Measurements from ENCODE around the gene OR2V1.
"Not testable (repeated sequence)": the region's sequence is repeated elsewhere in the genome, so short reads cannot be mapped to it uniquely, and the experiment has no call there.

OR2V1 gene

DNA sequence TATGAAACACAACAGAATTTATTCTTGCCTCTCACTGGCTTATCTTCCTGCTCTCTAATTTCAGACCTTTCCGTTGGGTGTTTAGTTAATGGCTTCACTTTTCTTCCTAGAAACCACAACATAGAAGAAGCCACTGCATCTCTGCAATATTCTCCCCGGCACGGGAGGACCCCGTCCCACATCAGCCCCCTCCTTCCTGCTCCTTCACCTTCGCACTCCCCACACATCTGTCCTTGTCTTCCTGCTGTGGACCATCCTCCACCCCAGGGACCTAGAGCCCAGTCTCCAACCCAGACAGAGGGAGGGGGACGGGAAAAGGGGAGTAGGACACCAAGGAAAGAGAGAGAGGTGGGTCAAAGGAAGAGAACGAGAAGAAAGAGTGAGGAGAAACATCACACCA, 1.4 kb downstream of the OR2V1 start:
- intact Hi-C loops (cut with micrococcal nuclease): no loop called here
- H3K4me3 Mint-ChIP-seq: no peak overlapping the region
- peaks cover 40% of the 10 kb centered on the region for H3K27me3 Mint-ChIP-seq
- H3K9me3 Mint-ChIP-seq: peaks cover 6% of the 10 kb centered on the region
- H3K4me1 Mint-ChIP-seq (ENCODE audit: low read depth): no peaks in the 10 kb centered on the region
- H3K27ac Mint-ChIP-seq: no peak overlapping the region
- H3K36me3 Mint-ChIP-seq (ENCODE audit: low read depth): no peaks in the 10 kb centered on the region

- Mint-ChIP-seq H3K27me3 (peaks cover 37% of the 10 kb centered on the region), H3K27ac (no peak overlapping the region), H3K4me1 (ENCODE audit: low read depth) (no peaks in the 10 kb centered on the region), H3K4me3 (no peak overlapping the region), H3K9me3 (peaks cover 9% of the 10 kb centered on the region), H3K36me3 (ENCODE audit: low read depth) (no peaks in the 10 kb centered on the region)
- intact Hi-C loops (cut with micrococcal nuclease): no loop called here
Observed at GRCh38 chr5:181127907-181128626, 2.9 kb downstream of the OR2V1 start.

GRCh38 chr5:181127456-181127855, 3.5 kb downstream of the OR2V1 start:
- Mint-ChIP-seq H3K9me3 (peaks cover 9% of the 10 kb centered on the region), H3K4me3 (no peak overlapping the region), H3K4me1 (ENCODE audit: low read depth) (no peaks in the 10 kb centered on the region), H3K36me3 (ENCODE audit: low read depth) (no peaks in the 10 kb centered on the region), H3K27me3 (peaks cover 37% of the 10 kb centered on the region), H3K27ac (no peak overlapping the region)
- intact Hi-C loops (cut with micrococcal nuclease): no loop called here

DNA sequence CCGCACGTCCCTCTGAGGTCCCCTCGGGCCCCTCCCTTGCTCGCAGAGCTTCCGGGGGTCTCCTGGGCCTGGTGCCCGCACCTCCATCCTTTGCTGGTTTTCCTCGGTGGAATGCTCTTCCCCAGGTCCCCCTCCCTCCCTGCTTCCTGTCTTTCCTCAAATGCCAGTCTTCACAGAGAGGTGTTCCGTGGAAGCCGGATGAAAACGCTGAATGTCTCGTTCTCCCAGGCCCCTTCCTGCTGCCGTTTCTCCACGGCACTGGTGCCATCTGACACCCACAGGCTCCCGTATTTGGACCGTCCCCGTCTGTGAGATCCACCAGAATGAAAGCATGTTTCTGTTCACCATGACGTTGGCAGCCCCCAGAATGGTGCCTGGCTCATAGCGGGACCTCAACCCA, 4.1 kb downstream of the OR2V1 start:
- H3K4me1 Mint-ChIP-seq (ENCODE audit: low read depth): peaks cover 6% of the 10 kb centered on the region
- no peak overlapping the region for H3K4me3 Mint-ChIP-seq
- intact Hi-C loops (cut with micrococcal nuclease): no loop called here
- H3K36me3 Mint-ChIP-seq (ENCODE audit: low read depth): no peaks in the 10 kb centered on the region
- H3K9me3 Mint-ChIP-seq: peaks cover 9% of the 10 kb centered on the region
- no peak overlapping the region for H3K27ac Mint-ChIP-seq
- H3K27me3 Mint-ChIP-seq: peaks cover 43% of the 10 kb centered on the region

DNA sequence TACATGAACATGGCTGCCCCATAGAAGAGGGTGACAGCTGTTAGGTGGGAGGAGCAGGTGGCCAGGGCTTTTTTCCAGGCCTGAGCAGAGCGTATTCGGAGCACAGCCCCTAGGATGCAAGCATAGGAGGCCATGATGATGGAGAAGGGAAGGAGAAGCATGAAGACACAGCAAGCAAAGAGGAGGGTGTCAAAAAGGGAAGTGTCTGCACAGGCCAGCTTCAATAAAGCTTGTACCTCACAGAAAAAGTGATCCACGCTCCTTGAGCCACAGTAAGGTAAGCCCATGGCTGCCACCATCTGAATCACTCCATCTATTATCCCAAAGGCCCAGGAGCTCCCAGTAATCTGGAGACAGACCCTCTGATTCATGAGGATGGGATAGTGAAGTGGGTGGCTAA, 6.4 kb downstream of the OR2V1 start:
- intact Hi-C loops (cut with micrococcal nuclease): no loop called here
- peaks cover 7% of the 10 kb centered on the region for H3K4me1 Mint-ChIP-seq (ENCODE audit: low read depth)
- H3K4me3 Mint-ChIP-seq: no peak overlapping the region
- H3K27me3 Mint-ChIP-seq: peaks cover 46% of the 10 kb centered on the region
- H3K36me3 Mint-ChIP-seq (ENCODE audit: low read depth): no peaks in the 10 kb centered on the region
- H3K9me3 Mint-ChIP-seq: peaks cover 9% of the 10 kb centered on the region
- no peak overlapping the region for H3K27ac Mint-ChIP-seq

- peaks cover 52% of the 10 kb centered on the region for H3K27me3 Mint-ChIP-seq
- no peak overlapping the region for H3K4me3 Mint-ChIP-seq
- H3K27ac Mint-ChIP-seq: no peak overlapping the region
- peaks cover 7% of the 10 kb centered on the region for H3K4me1 Mint-ChIP-seq (ENCODE audit: low read depth)
- H3K9me3 Mint-ChIP-seq: peaks cover 9% of the 10 kb centered on the region
- intact Hi-C loops (cut with micrococcal nuclease): no loop called here
- no peaks in the 10 kb centered on the region for H3K36me3 Mint-ChIP-seq (ENCODE audit: low read depth)
Observed at GRCh38 chr5:181121675-181122561, 9.1 kb downstream of the OR2V1 start.

DNA sequence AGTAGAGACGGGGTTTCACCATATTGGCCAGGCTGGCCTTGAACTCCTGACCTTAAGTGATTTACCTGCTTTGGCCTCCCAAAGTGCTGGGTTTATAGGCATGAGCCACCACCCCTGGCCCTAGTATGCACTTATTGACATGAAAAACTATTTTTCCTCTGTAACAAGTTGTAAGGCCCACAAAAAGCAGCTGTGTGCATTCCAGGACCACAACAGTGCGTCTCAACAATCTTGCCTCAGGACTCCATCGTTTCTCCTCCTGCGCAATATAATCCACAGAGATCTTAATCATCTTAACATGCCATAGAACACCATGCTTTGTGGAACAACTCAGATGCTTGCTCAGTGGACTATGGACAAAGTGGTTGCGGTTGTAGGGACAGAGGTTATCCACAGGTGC, 10.2 kb downstream of the OR2V1 start:
- Mint-ChIP-seq H3K36me3 (ENCODE audit: low read depth) (no peaks in the 10 kb centered on the region), H3K4me3 (no peak overlapping the region), H3K9me3 (peaks cover 9% of the 10 kb centered on the region), H3K27me3 (peaks cover 56% of the 10 kb centered on the region), H3K4me1 (ENCODE audit: low read depth) (peaks cover 7% of the 10 kb centered on the region), H3K27ac (no peak overlapping the region)
- intact Hi-C loops (cut with micrococcal nuclease): no loop called here

- intact Hi-C loops (cut with micrococcal nuclease): no loop called here
- Mint-ChIP-seq H3K27ac (no peak overlapping the region), H3K4me3 (no peak overlapping the region), H3K4me1 (ENCODE audit: low read depth) (peaks cover 7% of the 10 kb centered on the region), H3K9me3 (peaks cover 9% of the 10 kb centered on the region), H3K36me3 (ENCODE audit: low read depth) (no peaks in the 10 kb centered on the region), H3K27me3 (peaks cover 61% of the 10 kb centered on the region)
Observed at GRCh38 chr5:181120306-181120705, 10.7 kb downstream of the OR2V1 start.

- intact Hi-C loops (cut with micrococcal nuclease): no loop called here
- Mint-ChIP-seq H3K27ac (no peak overlapping the region), H3K27me3 (peaks cover 69% of the 10 kb centered on the region), H3K36me3 (ENCODE audit: low read depth) (no peaks in the 10 kb centered on the region), H3K4me3 (no peak overlapping the region), H3K4me1 (ENCODE audit: low read depth) (peaks cover 7% of the 10 kb centered on the region), H3K9me3 (no peaks in the 10 kb centered on the region)
Observed at GRCh38 chr5:181119105-181119504, 11.9 kb downstream of the OR2V1 start.

- H3K27ac Mint-ChIP-seq: no peak overlapping the region
- H3K4me1 Mint-ChIP-seq (ENCODE audit: low read depth): peaks cover 7% of the 10 kb centered on the region
- no peaks in the 10 kb centered on the region for H3K36me3 Mint-ChIP-seq (ENCODE audit: low read depth)
- no peak overlapping the region for H3K4me3 Mint-ChIP-seq
- H3K9me3 Mint-ChIP-seq: no peaks in the 10 kb centered on the region
- intact Hi-C loops (cut with micrococcal nuclease): no loop called here
- peaks cover 72% of the 10 kb centered on the region for H3K27me3 Mint-ChIP-seq
Observed at GRCh38 chr5:181118369-181118768, 12.6 kb downstream of the OR2V1 start.

DNA sequence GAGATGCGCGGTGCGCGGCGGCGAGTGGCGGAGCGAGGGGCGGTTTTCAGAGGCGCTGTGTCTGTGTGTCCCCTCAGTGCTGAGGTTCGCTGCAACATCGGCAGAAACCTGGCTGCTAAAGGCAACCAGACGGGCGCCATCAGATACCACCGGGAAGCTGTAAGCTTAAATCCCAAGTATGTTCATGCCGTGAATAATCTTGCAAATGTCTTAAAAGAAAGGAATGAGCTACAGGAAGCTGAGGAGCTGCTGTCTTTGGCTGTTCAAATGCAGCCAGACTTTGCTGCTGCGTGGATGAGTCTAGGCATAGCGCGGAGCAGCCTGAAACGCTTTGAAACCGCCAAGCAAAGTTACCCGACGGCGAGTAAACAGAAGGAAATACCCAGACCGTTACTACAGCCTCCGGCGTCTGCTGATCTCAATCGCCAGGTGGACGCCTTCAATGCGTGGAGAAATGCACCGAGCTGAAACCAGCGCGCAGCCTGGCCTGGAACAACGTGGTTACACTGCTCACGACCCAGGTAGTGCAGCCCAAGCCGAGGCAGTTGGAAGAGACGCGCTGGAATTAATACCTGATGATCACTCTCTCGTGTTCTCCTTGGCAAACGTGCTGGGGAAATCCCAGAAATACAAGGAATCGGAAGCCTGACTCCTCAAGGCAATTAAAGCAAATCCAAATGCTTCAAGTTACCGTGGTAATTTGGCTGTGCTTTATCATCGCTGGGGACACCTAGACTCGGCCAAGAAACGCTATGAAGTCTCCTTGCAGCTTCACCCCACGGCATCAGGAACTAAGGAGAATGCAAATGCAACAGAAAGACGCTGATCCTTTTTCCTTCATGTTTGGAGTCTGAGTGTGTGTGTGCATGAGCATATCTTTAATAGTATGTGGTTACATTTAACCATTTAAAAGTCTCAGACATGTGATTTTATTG, 15.9 kb downstream of the OR2V1 start:
- H3K9me3 Mint-ChIP-seq: no peaks in the 10 kb centered on the region
- peaks cover 71% of the 10 kb centered on the region for H3K27me3 Mint-ChIP-seq
- H3K36me3 Mint-ChIP-seq (ENCODE audit: low read depth): no peaks in the 10 kb centered on the region
- intact Hi-C loops (cut with micrococcal nuclease): no loop called here
- no peak overlapping the region for H3K4me3 Mint-ChIP-seq
- no peaks in the 10 kb centered on the region for H3K4me1 Mint-ChIP-seq (ENCODE audit: low read depth)
- H3K27ac Mint-ChIP-seq: no peak overlapping the region

DNA sequence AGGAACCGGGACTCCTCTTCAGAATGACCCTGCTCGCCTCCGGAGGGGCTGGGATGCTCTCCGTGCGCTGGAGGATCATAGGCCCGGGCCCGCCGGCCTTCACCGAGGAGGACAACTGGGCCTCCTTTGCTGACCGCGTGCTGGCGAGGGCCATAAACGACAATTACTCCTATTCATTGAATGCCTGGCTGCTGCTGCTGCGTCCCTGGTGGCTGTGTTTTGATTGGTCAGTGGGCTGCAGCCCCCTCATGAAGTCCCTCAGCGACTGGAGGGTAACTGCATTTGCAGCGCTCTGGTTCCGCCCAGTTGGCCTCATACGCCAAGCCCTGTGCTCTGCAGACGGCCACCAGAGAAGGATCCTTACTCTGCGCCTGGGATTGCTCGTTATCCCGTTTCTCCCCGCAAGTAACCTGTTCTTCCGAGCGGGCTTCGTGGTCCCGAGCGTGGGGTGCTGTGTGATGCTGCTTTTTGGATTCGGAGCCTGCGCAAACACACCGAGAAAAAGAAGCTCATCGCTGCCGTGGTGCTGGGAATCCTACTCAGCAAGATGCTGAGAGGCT, 16.6 kb downstream of the OR2V1 start:
- Mint-ChIP-seq H3K36me3 (ENCODE audit: low read depth) (no peaks in the 10 kb centered on the region), H3K4me3 (no peak overlapping the region), H3K4me1 (ENCODE audit: low read depth) (no peaks in the 10 kb centered on the region), H3K27me3 (peaks cover 75% of the 10 kb centered on the region), H3K27ac (no peak overlapping the region), H3K9me3 (no peaks in the 10 kb centered on the region)
- intact Hi-C loops (cut with micrococcal nuclease): no loop called here

DNA sequence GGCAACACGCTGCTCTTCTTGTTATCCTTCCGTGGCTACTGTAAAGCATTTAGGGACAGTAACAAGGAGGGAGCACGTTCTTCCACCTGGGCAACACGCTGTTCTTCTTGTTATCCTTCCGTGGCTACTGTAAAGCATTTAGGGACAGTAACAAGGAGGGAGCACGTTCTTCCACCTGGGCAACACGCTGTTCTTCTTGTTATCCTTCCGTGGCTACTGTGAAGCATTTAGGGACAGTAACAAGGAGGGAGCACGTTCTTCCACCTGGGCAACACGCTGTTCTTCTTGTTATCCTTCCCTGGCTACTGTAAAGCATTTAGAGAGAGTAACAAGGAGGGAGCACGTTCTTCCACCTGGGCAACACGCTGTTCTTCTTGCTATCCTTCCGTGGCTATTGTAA, 17.4 kb downstream of the OR2V1 start:
- H3K36me3 Mint-ChIP-seq (ENCODE audit: low read depth); H3K9me3 Mint-ChIP-seq; H3K4me1 Mint-ChIP-seq (ENCODE audit: low read depth); H3K27ac Mint-ChIP-seq; H3K4me3 Mint-ChIP-seq; intact Hi-C loops (cut with micrococcal nuclease): not testable (repeated sequence)
- peaks cover 77% of the 10 kb centered on the region for H3K27me3 Mint-ChIP-seq
